HepG2 (cell line): Measurements from ENCODE around the gene BRIP1. TPM values are rescaled to one million over a fixed set of nuclear protein-coding genes. Genes with fewer than 3 reads are reported as not detected.

Experiments
- ATAC-seq: fragments of 200-7000 bp; cut with Tn5 transposase; 3 replicates; pipeline ENCODE4 v1.9.1; 2020; ENCODE audit warnings: mild to moderate bottlenecking, moderate library complexity
- BruUV-seq: library from RNA; stranded (reverse); fragments of 400-500 nt; replicated peaks from 2 replicates; lab custom pipeline; 2021; lab: Mats Ljungman, UMichigan
- CTCF ChIA-PET: fragments of 300-600 bp; formaldehyde crosslinking; extraction: SDS; loops from one replicate; lab custom pipeline; 2021; ENCODE audit warnings: low total read pairs, inconsistent platforms, low intra/inter-chr PET ratio; lab: Yijun Ruan, JAX
- POLR2A ChIA-PET: fragments of 350-600 bp; sonication (Branson Sonifier 250); formaldehyde crosslinking; loops from one replicate; lab custom pipeline; 2020; ENCODE audit warnings: antibody characterized with exemption, inconsistent platforms; lab: Yijun Ruan, JAX
- DNase-seq: peaks from one replicate; pipeline ENCODE4 v3.0.0-alpha.2; 2015; ENCODE audit warnings: low spot score
- FAIRE-seq: peaks from 3 replicates; lab custom pipeline; 2011; peaks lifted over from hg19 to GRCh38; lab: Jason Lieb, UNC
- H2AFZ ChIP-seq: one replicate; pipeline ENCODE4 v1.6.1; 2011; ENCODE audit warnings: low read length, inconsistent platforms
- H3K27ac ChIP-seq: fragments of 300-600 bp; 3 replicates; pipeline ENCODE4 v1.8.0; 2011; ENCODE audit warnings: mixed run types, mild to moderate bottlenecking, mixed read lengths, low read length, inconsistent platforms; ENCODE audit not compliant: insufficient read depth; ENCODE audit errors: extremely low read length
- H3K27me3 ChIP-seq, 2 experiments: fragments of 200-600 bp in 1 of 2; 2 replicates in 1 of 2; 3 replicates in 1 of 2; pipeline versions ENCODE4 v1.6.0 to v1.8.0; 2011; ENCODE audit warnings: low read length in 2 of 2, mild to moderate bottlenecking in 2 of 2, moderate library complexity in 2 of 2, inconsistent platforms in 1 of 2; ENCODE audit not compliant: insufficient read depth in 2 of 2, control insufficient read depth in 1 of 2
- H3K36me3 ChIP-seq, 2 experiments: fragments of 200-600 bp in 1 of 2; replicated peaks in 1 of 2; 2 replicates in 1 of 2; 3 replicates in 1 of 2; pipeline versions ENCODE4 v1.5.1 to v1.8.0; 2011; ENCODE audit warnings: low read length in 2 of 2, inconsistent platforms in 1 of 2; ENCODE audit not compliant: insufficient read depth in 2 of 2, control insufficient read depth in 1 of 2
- H3K4me1 ChIP-seq: 2 replicates; pipeline ENCODE4 v1.5.1; 2012; ENCODE audit warnings: low read length, inconsistent platforms; ENCODE audit not compliant: insufficient read depth
- H3K4me2 ChIP-seq: 2 replicates; pipeline ENCODE4 v1.6.0; 2011; ENCODE audit warnings: low read depth, low read length, inconsistent platforms
- H3K4me3 ChIP-seq, 3 experiments: fragments of 200-600 bp in 1 of 3; sonication (generic), shearing (Covaris generic) in 1 of 3; replicated peaks in 1 of 3; 2 replicates each; pipeline ENCODE4 v1.5.1; 2011 to 2016; ENCODE audit warnings: low read length in 3 of 3, inconsistent platforms in 2 of 3, low read depth in 2 of 3, mild to moderate bottlenecking in 2 of 3, control low read depth in 1 of 3, mixed read lengths in 1 of 3; ENCODE audit not compliant: insufficient read depth in 1 of 3
- H3K79me2 ChIP-seq: one replicate; pipeline ENCODE4 v1.6.1; 2011; ENCODE audit warnings: low read length, inconsistent platforms; ENCODE audit not compliant: insufficient read depth
- H3K9ac ChIP-seq: 2 replicates; pipeline ENCODE4 v1.6.0; 2011; ENCODE audit warnings: mild to moderate bottlenecking, low read depth, low read length, inconsistent platforms; ENCODE audit not compliant: insufficient read depth
- H3K9me3 ChIP-seq: 2 replicates; pipeline ENCODE4 v1.5.1; 2012; ENCODE audit warnings: mild to moderate bottlenecking, low read length
- H4K20me1 ChIP-seq: 2 replicates; pipeline ENCODE4 v1.6.0; 2011; ENCODE audit warnings: inconsistent platforms, mild to moderate bottlenecking, low read length, moderate library complexity; ENCODE audit not compliant: insufficient read depth
- ATAD3A ChIP-seq: sonication (generic); formaldehyde crosslinking; IDR thresholded peaks from 2 replicates; pipeline ENCODE4 v1.4.0; 2020; ENCODE audit warnings: missing genetic modification reagents
- CBFB ChIP-seq: sonication (generic); formaldehyde crosslinking; IDR thresholded peaks from 2 replicates; pipeline ENCODE4 v1.4.0; 2020; ENCODE audit warnings: missing genetic modification reagents
- GZF1 ChIP-seq: sonication (generic); formaldehyde crosslinking; IDR thresholded peaks from 2 replicates; pipeline ENCODE4 v1.5.1; 2020; ENCODE audit warnings: mild to moderate bottlenecking, missing genetic modification reagents
- HNRNPUL1 ChIP-seq: fragments of 200-400 bp; formaldehyde crosslinking; IDR thresholded peaks from 2 replicates; pipeline ENCODE4 v1.6.1; 2017; ENCODE audit warnings: low read depth, mild to moderate bottlenecking, low read length, moderate library complexity
- MAZ ChIP-seq, 2 experiments: sonication (generic) in 1 of 2; formaldehyde crosslinking in 1 of 2; IDR thresholded peaks; 2 replicates each; pipeline versions ENCODE4 v1.5.0 to v1.6.1; 2012 to 2020; ENCODE audit warnings: low read depth in 2 of 2, mild to moderate bottlenecking in 2 of 2, borderline replicate concordance in 1 of 2, improper control_type of control experiment in 1 of 2, low read length in 1 of 2, missing genetic modification reagents in 1 of 2, moderate library complexity in 1 of 2
- NFE2L2 ChIP-seq: fragments of 150-350 bp; IDR thresholded peaks from 2 replicates; pipeline ENCODE4 v1.6.1; 2014; ENCODE audit warnings: low read length
- SAFB2 ChIP-seq: sonication (generic); formaldehyde crosslinking; IDR thresholded peaks from 2 replicates; pipeline ENCODE4 v1.5.1; 2020; ENCODE audit warnings: missing genetic modification reagents, low read depth, mild to moderate bottlenecking, borderline replicate concordance
- ZFP62 ChIP-seq: sonication (generic); formaldehyde crosslinking; IDR thresholded peaks from 2 replicates; pipeline ENCODE4 v1.4.0; 2020; ENCODE audit warnings: missing genetic modification reagents
- ZMYM3 ChIP-seq: sonication (generic); formaldehyde crosslinking; IDR thresholded peaks from 2 replicates; pipeline ENCODE4 v1.5.1; 2020; ENCODE audit warnings: mild to moderate bottlenecking, missing genetic modification reagents
- ZNF652 ChIP-seq: IDR thresholded peaks from 2 replicates; pipeline ENCODE4 v1.6.1; 2016; ENCODE audit warnings: low read depth, borderline replicate concordance
- ZSCAN29 ChIP-seq: sonication (generic); formaldehyde crosslinking; conservative IDR thresholded peaks from 2 replicates; pipeline ENCODE4 v1.4.0; 2020; ENCODE audit warnings: mild to moderate bottlenecking, missing genetic modification reagents
- in situ Hi-C: cut with HindIII; loops from 2 replicates; pipeline ENCODE4 v1.10.0; 2017; ENCODE audit warnings: low pct_unique_long_range_greater_than_20kb; ENCODE audit not compliant: extremely low pct_ligation_motif_present
- intact Hi-C: fragments of 100-400 bp; cut with micrococcal nuclease; formaldehyde crosslinking; loops from one replicate; pipeline ENCODE4 v1.10.0; 2022; ENCODE audit not compliant: unreplicated experiment
- polyA plus RNA-seq, 8 experiments: library from polyadenylated mRNA; depleted of rRNA in 3 of 8; stranded (reverse) in 7 of 8; unstranded in 1 of 8; fragments of >200 nt; fragmentation: Illumina TruSeq in 4 of 8; extraction: Trizol in 4 of 8; gene quantifications; 2 replicates each; pipeline versions ENCODE4 v1.2.1 to v1.2.3, GENCODE V29; 2011 to 2016; ENCODE audit warnings: low read depth in 4 of 8, missing spikeins in 1 of 8, mixed read lengths in 1 of 8; ENCODE audit not compliant: insufficient read depth in 1 of 8
- total RNA-seq, 5 experiments: library from RNA; depleted of rRNA; stranded (reverse); fragments of >200 nt; fragmentation: Illumina TruSeq; extraction: Trizol; gene quantifications; 2 replicates each; pipeline ENCODE4 v1.2.3, GENCODE V29; 2016; ENCODE audit warnings: low read depth in 1 of 5
- TF ChIP-seq, protein P1 (sequence below), 2 experiments: sonication (generic) in 1 of 2; formaldehyde crosslinking in 1 of 2; IDR thresholded peaks; 2 replicates each; pipeline versions ENCODE4 v1.6.1 to v1.9.0; 2014 to 2022; ENCODE audit warnings: antibody characterized with exemption in 1 of 2, borderline replicate concordance in 1 of 2, inconsistent platforms in 1 of 2, low read depth in 1 of 2, missing genetic modification reagents in 1 of 2
- TF ChIP-seq, protein P2 (sequence below): sonication (generic); formaldehyde crosslinking; IDR thresholded peaks from 2 replicates; pipeline ENCODE4 v1.8.0; 2022; ENCODE audit warnings: mild to moderate bottlenecking, missing genetic modification reagents; ENCODE audit not compliant: insufficient replicate concordance

The BRIP1 gene
- total and polyA plus RNA-seq, 2 of the 13 experiments (the other 11 are each of a cell fraction or from before 2014, with no cell fraction given), result 3.8 to 27.7 TPM

DNA sequence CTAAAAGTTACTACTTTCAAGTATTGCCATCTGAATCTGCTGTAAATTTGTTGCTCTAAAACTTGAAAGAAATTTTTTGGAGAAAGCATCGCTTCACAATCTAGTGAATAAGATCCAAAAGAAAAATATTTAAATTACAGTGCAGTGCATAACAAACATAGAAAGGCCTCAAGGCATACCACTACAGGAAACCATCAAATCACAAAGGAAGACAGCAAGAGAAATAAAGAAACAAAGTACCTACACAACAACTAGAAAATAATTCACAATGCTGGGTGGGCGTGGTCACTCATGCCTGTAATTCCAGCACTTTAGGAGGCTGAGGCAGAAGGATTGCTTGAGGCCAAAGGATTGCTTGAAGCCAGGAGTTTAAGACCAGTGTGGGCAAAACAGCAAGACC, 104.9 kb downstream of the BRIP1 start (continued):
- TF ChIP-seq, protein P1, sequence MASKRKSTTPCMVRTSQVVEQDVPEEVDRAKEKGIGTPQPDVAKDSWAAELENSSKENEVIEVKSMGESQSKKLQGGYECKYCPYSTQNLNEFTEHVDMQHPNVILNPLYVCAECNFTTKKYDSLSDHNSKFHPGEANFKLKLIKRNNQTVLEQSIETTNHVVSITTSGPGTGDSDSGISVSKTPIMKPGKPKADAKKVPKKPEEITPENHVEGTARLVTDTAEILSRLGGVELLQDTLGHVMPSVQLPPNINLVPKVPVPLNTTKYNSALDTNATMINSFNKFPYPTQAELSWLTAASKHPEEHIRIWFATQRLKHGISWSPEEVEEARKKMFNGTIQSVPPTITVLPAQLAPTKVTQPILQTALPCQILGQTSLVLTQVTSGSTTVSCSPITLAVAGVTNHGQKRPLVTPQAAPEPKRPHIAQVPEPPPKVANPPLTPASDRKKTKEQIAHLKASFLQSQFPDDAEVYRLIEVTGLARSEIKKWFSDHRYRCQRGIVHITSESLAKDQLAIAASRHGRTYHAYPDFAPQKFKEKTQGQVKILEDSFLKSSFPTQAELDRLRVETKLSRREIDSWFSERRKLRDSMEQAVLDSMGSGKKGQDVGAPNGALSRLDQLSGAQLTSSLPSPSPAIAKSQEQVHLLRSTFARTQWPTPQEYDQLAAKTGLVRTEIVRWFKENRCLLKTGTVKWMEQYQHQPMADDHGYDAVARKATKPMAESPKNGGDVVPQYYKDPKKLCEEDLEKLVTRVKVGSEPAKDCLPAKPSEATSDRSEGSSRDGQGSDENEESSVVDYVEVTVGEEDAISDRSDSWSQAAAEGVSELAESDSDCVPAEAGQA (IDR thresholded peaks at IDR 0.05; ENCODE audit: low read depth), result no peak
- TF ChIP-seq, protein P1 (CRISPR knock-in tag; IDR thresholded peaks at IDR 0.05; ENCODE audit: borderline replicate concordance), result no peak
- TF ChIP-seq MAZ (IDR thresholded peaks at IDR 0.05; ENCODE audit: borderline replicate concordance, low read depth, low read length), result no peak
- TF ChIP-seq MAZ (CRISPR knock-in tag; IDR thresholded peaks at IDR 0.05; ENCODE audit: low read depth), result no peak
- TF ChIP-seq NFE2L2, result no peak
- TF ChIP-seq ZFP62 (CRISPR knock-in tag), result no peak
- TF ChIP-seq GZF1 (CRISPR knock-in tag), result no peak
- no peak for TF ChIP-seq CBFB (CRISPR knock-in tag)

DNA sequence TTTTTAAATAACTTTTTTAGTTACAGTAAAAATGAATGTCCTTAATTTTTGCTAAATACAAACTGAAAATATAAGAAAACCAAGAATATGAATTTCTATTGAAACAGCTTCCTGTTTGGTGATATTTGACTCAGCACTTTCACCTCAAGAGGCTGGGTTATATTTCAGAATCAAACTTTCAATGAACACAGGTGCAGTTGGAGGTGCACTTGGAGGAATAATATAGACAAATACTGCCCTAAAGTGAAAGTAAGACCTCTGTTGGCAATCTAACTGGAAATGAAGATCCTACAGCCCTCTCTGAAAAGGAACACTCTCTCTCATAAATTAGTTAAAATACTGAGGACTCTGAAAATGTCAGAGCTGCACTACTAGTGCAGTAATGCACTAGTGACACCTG, 106.2 kb downstream of the BRIP1 start:
- Histone ChIP-seq H3K27ac (no peak overlapping the region), H3K36me3 (peaks cover 1 to 7% of the 10 kb centered on the region in 2 experiments; a peak in 2 of 5 replicates), H4K20me1 (no peaks in the 10 kb centered on the region), H3K4me1 (no peaks in the 10 kb centered on the region), H3K79me2 (no peaks in the 10 kb centered on the region), H3K4me3 (no peak overlapping the region), H2AFZ (no peak overlapping the region), H3K9ac (no peak overlapping the region), H3K4me2 (no peak overlapping the region), H3K27me3 (no peaks in the 10 kb centered on the region), H3K9me3 (no peaks in the 10 kb centered on the region)
- no peak for DNase-seq
- no TSS peak for BruUV-seq
- ChIA-PET CTCF (no interaction called here), POLR2A (no interaction called here)
- no peak for ATAC-seq
- in situ Hi-C loops, result no loop called here
- intact Hi-C loops, result no loop called here
- FAIRE-seq, result no peak
- TF ChIP-seq, protein P2, sequence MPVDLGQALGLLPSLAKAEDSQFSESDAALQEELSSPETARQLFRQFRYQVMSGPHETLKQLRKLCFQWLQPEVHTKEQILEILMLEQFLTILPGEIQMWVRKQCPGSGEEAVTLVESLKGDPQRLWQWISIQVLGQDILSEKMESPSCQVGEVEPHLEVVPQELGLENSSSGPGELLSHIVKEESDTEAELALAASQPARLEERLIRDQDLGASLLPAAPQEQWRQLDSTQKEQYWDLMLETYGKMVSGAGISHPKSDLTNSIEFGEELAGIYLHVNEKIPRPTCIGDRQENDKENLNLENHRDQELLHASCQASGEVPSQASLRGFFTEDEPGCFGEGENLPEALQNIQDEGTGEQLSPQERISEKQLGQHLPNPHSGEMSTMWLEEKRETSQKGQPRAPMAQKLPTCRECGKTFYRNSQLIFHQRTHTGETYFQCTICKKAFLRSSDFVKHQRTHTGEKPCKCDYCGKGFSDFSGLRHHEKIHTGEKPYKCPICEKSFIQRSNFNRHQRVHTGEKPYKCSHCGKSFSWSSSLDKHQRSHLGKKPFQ, result no peak
- TF ChIP-seq HNRNPUL1 (no peak), SAFB2 (CRISPR knock-in tag) (no peak), ZSCAN29 (CRISPR knock-in tag) (no peak), ZNF652 (CRISPR knock-in tag) (no peak), ATAD3A (no peak), ZMYM3 (CRISPR knock-in tag) (no peak)
